Neural cell (in vitro differentiated cells): Measurements from ENCODE around the gene FOXK1. TPM values are rescaled to one million over a fixed set of nuclear protein-coding genes. Genes with fewer than 3 reads are reported as not detected.
"Not testable (repeated sequence)": the region's sequence is repeated elsewhere in the genome, so short reads cannot be mapped to it uniquely, and the experiment has no call there.

Source experiments
- H2AFZ ChIP-seq: fragments of 200-600, 300-800 bp; sonication (generic), shearing (Covaris generic); 2 replicates; pipeline ENCODE4 v1.6.0; 2014; ENCODE audit warnings: low read depth, mild to moderate bottlenecking, antibody characterized with exemption, low read length, moderate library complexity
- H3F3A ChIP-seq: fragments of 200-600 bp; shearing (Covaris generic); 2 replicates; pipeline ENCODE4 v1.6.1; 2016; ENCODE audit warnings: mild to moderate bottlenecking, moderate library complexity, mixed read lengths, antibody characterized with exemption, low read length; ENCODE audit not compliant: insufficient read depth, poor library complexity, severe bottlenecking
- H3K27ac ChIP-seq: fragments of 200-600, 300-800 bp; sonication (generic), shearing (Covaris generic); 2 replicates; pipeline ENCODE4 v1.5.1; 2014; ENCODE audit warnings: mild to moderate bottlenecking, low read length, moderate library complexity
- H3K27me3 ChIP-seq: fragments of 300-800, 200-600 bp; sonication (generic), shearing (Covaris generic); 2 replicates; pipeline ENCODE4 v1.6.0; 2014; ENCODE audit warnings: mild to moderate bottlenecking, low read depth, low read length, moderate library complexity; ENCODE audit not compliant: insufficient read depth
- H3K36me3 ChIP-seq: fragments of 300-800, 200-600 bp; sonication (generic), shearing (Covaris generic); 2 replicates; pipeline ENCODE4 v1.5.1; 2014; ENCODE audit warnings: mild to moderate bottlenecking, antibody characterized with exemption, low read length, moderate library complexity; ENCODE audit not compliant: insufficient read depth
- H3K4me2 ChIP-seq: fragments of 300-800, 200-600 bp; sonication (generic), shearing (Covaris generic); 2 replicates; pipeline ENCODE4 v1.6.0; 2014; ENCODE audit warnings: mild to moderate bottlenecking, low read length
- H3K4me3 ChIP-seq: fragments of 300-800, 200-600 bp; sonication (generic), shearing (Covaris generic); 2 replicates; pipeline ENCODE4 v1.5.1; 2014; ENCODE audit warnings: mild to moderate bottlenecking, low read length, moderate library complexity
- H3K79me2 ChIP-seq: fragments of 200-600 bp; shearing (Covaris generic); replicated peaks from 2 replicates; pipeline ENCODE4 v1.6.0; 2014; ENCODE audit warnings: mild to moderate bottlenecking, low read length, moderate library complexity; ENCODE audit not compliant: insufficient read depth
- H3K9ac ChIP-seq: fragments of 300-800, 200-600 bp; sonication (generic), shearing (Covaris generic); 2 replicates; pipeline ENCODE4 v1.6.1; 2016; ENCODE audit warnings: mild to moderate bottlenecking, low read length, mixed read lengths
- H3K9me2 ChIP-seq: fragments of 200-600 bp; shearing (Covaris generic); 2 replicates; pipeline ENCODE4 v1.6.1; 2016; ENCODE audit warnings: mild to moderate bottlenecking, low read length, mixed read lengths; ENCODE audit not compliant: insufficient read depth
- H3K9me3 ChIP-seq: fragments of 200-600, 300-800 bp; sonication (generic), shearing (Covaris generic); 2 replicates; pipeline ENCODE4 v1.6.1; 2016; ENCODE audit warnings: mild to moderate bottlenecking, mixed run types, low read length, moderate library complexity, mixed read lengths
- H4K20me1 ChIP-seq: fragments of 200-600 bp; shearing (Covaris generic); 2 replicates; pipeline ENCODE4 v1.6.1; 2016; ENCODE audit warnings: mild to moderate bottlenecking, mixed run types; ENCODE audit not compliant: insufficient read depth
- CTCF ChIP-seq: fragments of 450-650 bp; IDR thresholded peaks from 2 replicates; pipeline ENCODE4 v1.5.1; 2014; ENCODE audit warnings: antibody characterized with exemption, mild to moderate bottlenecking, moderate library complexity; ENCODE audit not compliant: poor library complexity, severe bottlenecking
- EP300 ChIP-seq: fragments of 450-650 bp; conservative IDR thresholded peaks from 2 replicates; pipeline ENCODE4 v1.6.1; 2014; ENCODE audit warnings: antibody characterized with exemption, mild to moderate bottlenecking, moderate library complexity; ENCODE audit not compliant: poor library complexity, severe bottlenecking
- EZH2 ChIP-seq: fragments of 200-600, 300-800 bp; shearing (Covaris generic), sonication (generic); IDR thresholded peaks from 2 replicates; pipeline ENCODE4 v1.6.1; 2014; ENCODE audit warnings: antibody characterized with exemption, low read length, borderline replicate concordance, mild to moderate bottlenecking; ENCODE audit not compliant: insufficient read depth, poor library complexity, severe bottlenecking
- MXI1 ChIP-seq: fragments of 450-650 bp; conservative IDR thresholded peaks from 2 replicates; pipeline ENCODE4 v1.6.1; 2014; ENCODE audit warnings: antibody characterized with exemption, mild to moderate bottlenecking; ENCODE audit not compliant: poor library complexity, severe bottlenecking
- POLR2AphosphoS5 ChIP-seq: IDR thresholded peaks from 2 replicates; pipeline ENCODE4 v1.6.1; 2012
- RAD21 ChIP-seq: fragments of 450-650 bp; conservative IDR thresholded peaks from 2 replicates; pipeline ENCODE4 v1.6.1; 2014; ENCODE audit warnings: antibody characterized with exemption, mild to moderate bottlenecking, moderate library complexity
- SMC3 ChIP-seq: fragments of 450-650 bp; conservative IDR thresholded peaks from 2 replicates; pipeline ENCODE4 v1.6.1; 2014; ENCODE audit warnings: antibody characterized with exemption, mild to moderate bottlenecking, moderate library complexity; ENCODE audit not compliant: poor library complexity
- TAF1 ChIP-seq: IDR thresholded peaks from 2 replicates; pipeline ENCODE4 v1.6.1; 2012; ENCODE audit warnings: low read depth
- polyA plus RNA-seq: library from polyadenylated mRNA; depleted of rRNA; stranded (reverse); fragments of >200 nt; gene quantifications from 2 replicates; pipeline ENCODE4 v1.2.3, GENCODE V29; 2014
- TF ChIP-seq, protein P1 (sequence below): IDR thresholded peaks from 2 replicates; pipeline ENCODE4 v1.6.1; 2012; ENCODE audit warnings: borderline replicate concordance

Gene FOXK1
- polyA plus RNA-seq, 1 donor from 2014 or later, result 7.4 TPM

DNA sequence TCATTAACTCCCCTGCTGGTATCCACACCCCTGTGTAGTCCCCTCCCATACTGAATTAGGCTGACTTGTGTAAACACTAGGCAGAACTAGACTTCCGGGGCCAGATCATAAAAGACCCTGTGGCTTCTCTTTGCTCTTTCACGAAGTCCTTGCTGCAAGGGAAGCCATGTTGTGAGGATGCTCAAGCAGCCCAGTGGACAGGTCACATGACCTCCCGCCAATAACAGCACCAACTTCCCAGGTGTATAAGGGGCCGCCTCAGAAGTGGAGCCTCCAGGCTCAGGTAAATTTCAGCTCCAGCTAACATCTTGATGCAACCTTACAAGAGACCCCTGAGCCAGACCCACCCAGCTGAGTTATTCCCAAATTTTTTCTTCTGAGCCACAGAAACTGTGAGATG lies 11.3 kb upstream of the FOXK1 start:
- Histone ChIP-seq H3K9ac (no peak overlapping the region), H3K4me3 (no peak overlapping the region), H3K79me2 (no peaks in the 10 kb centered on the region), H4K20me1 (no peaks in the 10 kb centered on the region), H3K9me2 (no peaks in the 10 kb centered on the region), H3K27me3 (no peaks in the 10 kb centered on the region), H3F3A (no peaks in the 10 kb centered on the region), H2AFZ (no peak overlapping the region), H3K9me3 (no peaks in the 10 kb centered on the region), H3K4me2 (no peak overlapping the region), H3K27ac (no peak overlapping the region), H3K36me3 (no peaks in the 10 kb centered on the region)
- TF ChIP-seq RAD21, result no peak

GRCh38 chr7:4675771-4676367 lies 6.2 kb upstream of the FOXK1 start:
- TF ChIP-seq TAF1 (no peak), SMC3 (no peak), CTCF (no peak), EP300 (no peak), POLR2AphosphoS5 (no peak), MXI1 (no peak), EZH2 (no peak), RAD21 (no peak)
- TF ChIP-seq, protein P1, sequence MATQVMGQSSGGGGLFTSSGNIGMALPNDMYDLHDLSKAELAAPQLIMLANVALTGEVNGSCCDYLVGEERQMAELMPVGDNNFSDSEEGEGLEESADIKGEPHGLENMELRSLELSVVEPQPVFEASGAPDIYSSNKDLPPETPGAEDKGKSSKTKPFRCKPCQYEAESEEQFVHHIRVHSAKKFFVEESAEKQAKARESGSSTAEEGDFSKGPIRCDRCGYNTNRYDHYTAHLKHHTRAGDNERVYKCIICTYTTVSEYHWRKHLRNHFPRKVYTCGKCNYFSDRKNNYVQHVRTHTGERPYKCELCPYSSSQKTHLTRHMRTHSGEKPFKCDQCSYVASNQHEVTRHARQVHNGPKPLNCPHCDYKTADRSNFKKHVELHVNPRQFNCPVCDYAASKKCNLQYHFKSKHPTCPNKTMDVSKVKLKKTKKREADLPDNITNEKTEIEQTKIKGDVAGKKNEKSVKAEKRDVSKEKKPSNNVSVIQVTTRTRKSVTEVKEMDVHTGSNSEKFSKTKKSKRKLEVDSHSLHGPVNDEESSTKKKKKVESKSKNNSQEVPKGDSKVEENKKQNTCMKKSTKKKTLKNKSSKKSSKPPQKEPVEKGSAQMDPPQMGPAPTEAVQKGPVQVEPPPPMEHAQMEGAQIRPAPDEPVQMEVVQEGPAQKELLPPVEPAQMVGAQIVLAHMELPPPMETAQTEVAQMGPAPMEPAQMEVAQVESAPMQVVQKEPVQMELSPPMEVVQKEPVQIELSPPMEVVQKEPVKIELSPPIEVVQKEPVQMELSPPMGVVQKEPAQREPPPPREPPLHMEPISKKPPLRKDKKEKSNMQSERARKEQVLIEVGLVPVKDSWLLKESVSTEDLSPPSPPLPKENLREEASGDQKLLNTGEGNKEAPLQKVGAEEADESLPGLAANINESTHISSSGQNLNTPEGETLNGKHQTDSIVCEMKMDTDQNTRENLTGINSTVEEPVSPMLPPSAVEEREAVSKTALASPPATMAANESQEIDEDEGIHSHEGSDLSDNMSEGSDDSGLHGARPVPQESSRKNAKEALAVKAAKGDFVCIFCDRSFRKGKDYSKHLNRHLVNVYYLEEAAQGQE, result no peak
- Histone ChIP-seq H3F3A (no peaks in the 10 kb centered on the region), H3K4me3 (no peak overlapping the region), H3K9ac (no peak overlapping the region), H3K36me3 (no peaks in the 10 kb centered on the region), H2AFZ (no peak overlapping the region), H3K27ac (no peak overlapping the region), H3K27me3 (no peaks in the 10 kb centered on the region), H3K9me2 (no peaks in the 10 kb centered on the region), H3K79me2 (no peaks in the 10 kb centered on the region), H4K20me1 (no peaks in the 10 kb centered on the region), H3K9me3 (no peaks in the 10 kb centered on the region), H3K4me2 (no peak overlapping the region)

DNA sequence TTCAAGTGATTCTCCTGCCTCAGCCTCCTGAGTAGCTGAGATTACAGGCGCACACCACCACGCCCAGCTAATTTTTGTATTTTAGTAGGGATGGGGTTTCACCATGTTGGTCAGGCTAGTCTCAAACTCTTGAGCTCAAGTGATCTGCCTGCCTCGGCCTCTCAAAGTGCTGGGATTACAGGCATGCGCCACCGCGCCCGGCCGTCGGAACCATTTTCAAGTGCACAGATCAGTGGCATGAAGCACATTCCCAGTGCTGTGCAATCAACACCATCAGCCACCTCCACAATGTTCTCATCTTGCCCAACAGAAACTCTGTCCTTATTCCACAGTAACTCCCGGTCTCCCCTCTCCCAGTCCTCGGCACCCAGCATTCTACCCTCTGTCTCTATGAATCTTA lies 4.6 kb upstream of the FOXK1 start:
- H3K4me3 ChIP-seq, H3K9me3 ChIP-seq, H3K27me3 ChIP-seq, H2AFZ ChIP-seq, H3K9me2 ChIP-seq, H4K20me1 ChIP-seq, H3K36me3 ChIP-seq, H3K27ac ChIP-seq, H3K9ac ChIP-seq, H3F3A ChIP-seq, H3K4me2 ChIP-seq, H3K79me2 ChIP-seq: not testable (repeated sequence)
